ENCODE measurements around the gene CLIP4. TPM values are rescaled to one million over a fixed set of nuclear protein-coding genes. Genes with fewer than 3 reads are reported as not detected.

The CLIP4 gene
- total and polyA plus RNA-seq, 9 donors = 20.7 to 64.7 (median 46.6) TPM

GRCh38 chr2:29222381-29223179 is 107.4 kb downstream of the CLIP4 start:
- DNase-seq = no peak

GRCh38 chr2:29223257-29223656 is 108.0 kb downstream of the CLIP4 start:
- DNase-seq = peak in 1 of 5 donors; percentile 13
- H3K4me3 ChIP-seq = no peak overlapping the region
- intact Hi-C loops (cut with DNase I) = no loop called here
- no peaks in the 10 kb centered on the region for H3K36me3 ChIP-seq
- no peak for TF ChIP-seq POLR2A (IDR thresholded peaks at IDR 0.05)
- TF ChIP-seq CTCF (IDR thresholded peaks at IDR 0.05) = no peak
- TF ChIP-seq EP300 (IDR thresholded peaks at IDR 0.05) = no peak
- no peaks in the 10 kb centered on the region for H3K27me3 ChIP-seq
- no peaks in the 10 kb centered on the region for H3K4me1 ChIP-seq (ENCODE audit: insufficient read depth)
- 81 to 92% (median 86%) methylated on average over 11 of the region's 11 CpGs for WGBS, 3 donors
- no peak overlapping the region for H3K27ac ChIP-seq
- no peaks in the 10 kb centered on the region for H3K9me3 ChIP-seq

More at GRCh38 chr2:29222381-29223179, 107.4 kb downstream of the CLIP4 start:
- Histone ChIP-seq H3K9me3 (no peaks in the 10 kb centered on the region), H3K4me1 (ENCODE audit: insufficient read depth) (no peaks in the 10 kb centered on the region), H3K27me3 (no peaks in the 10 kb centered on the region), H3K27ac (no peak overlapping the region), H3K36me3 (no peaks in the 10 kb centered on the region), H3K4me3 (no peak overlapping the region)
- WGBS, 3 donors = 79 to 86% (median 84%) methylated on average over 11 of the region's 11 CpGs
- intact Hi-C loops (cut with DNase I) = no loop called here
- TF ChIP-seq EP300 (IDR thresholded peaks at IDR 0.05) (no peak), CTCF (IDR thresholded peaks at IDR 0.05) (no peak), POLR2A (IDR thresholded peaks at IDR 0.05) (no peak)

GRCh38 chr2:29223851-29224692 is 108.9 kb downstream of the CLIP4 start:
- TF ChIP-seq POLR2A (IDR thresholded peaks at IDR 0.05) = no peak
- intact Hi-C loops (cut with DNase I) = no loop called here
- H3K27ac ChIP-seq = no peak overlapping the region
- H3K27me3 ChIP-seq = no peaks in the 10 kb centered on the region
- no peaks in the 10 kb centered on the region for H3K9me3 ChIP-seq
- H3K4me3 ChIP-seq = no peak overlapping the region
- no peaks in the 10 kb centered on the region for H3K4me1 ChIP-seq (ENCODE audit: insufficient read depth)
- WGBS, 3 donors = 68 to 78% (median 74%) methylated on average over 7 of the region's 7 CpGs
- peak in 1 of 5 donors; percentile 11 for DNase-seq
- H3K36me3 ChIP-seq = no peaks in the 10 kb centered on the region

GRCh38 chr2:29224693-29225551 is 109.7 kb downstream of the CLIP4 start:
- TF ChIP-seq CTCF (IDR thresholded peaks at IDR 0.05) (no peak), EP300 (IDR thresholded peaks at IDR 0.05) (no peak), POLR2A (IDR thresholded peaks at IDR 0.05) (no peak)
- no peaks in the 10 kb centered on the region for H3K27me3 ChIP-seq
- no peak overlapping the region for H3K27ac ChIP-seq
- no peak overlapping the region for H3K4me3 ChIP-seq
- WGBS, 3 donors = 70 to 78% (median 74%) methylated on average over 17 of the region's 17 CpGs
- peak in 1 of 5 donors; percentile 21 for DNase-seq
- H3K4me1 ChIP-seq (ENCODE audit: insufficient read depth) = no peaks in the 10 kb centered on the region
- H3K36me3 ChIP-seq = no peaks in the 10 kb centered on the region
- intact Hi-C loops (cut with DNase I) = no loop called here
- H3K9me3 ChIP-seq = no peaks in the 10 kb centered on the region

Data from ovary (tissue), 9 donors.